ENCODE results near the gene TAS1R2. TPM values are rescaled to one million over a fixed set of nuclear protein-coding genes. Genes with fewer than 3 reads are reported as not detected.
A peak's percentile ranks its signal among the peaks of the same experiment; 100 is the strongest.

Gene TAS1R2
- total and polyA plus RNA-seq, 2 of the 8 experiments (the other 6 are each of a cell fraction or from before 2014, with no cell fraction given), result not detected

GRCh38 chr1:18819986-18820790 is 39.3 kb downstream of the TAS1R2 start:
- Histone ChIP-seq H3K56ac (replicated peaks; ENCODE audit: insufficient read length, low read depth, low read length) (no peak overlapping the region), H3K79me1 (ENCODE audit: low read depth, low read length) (no peaks in the 10 kb centered on the region), H3K4me2 (ENCODE audit: insufficient read depth in 1 of 2, low read depth in 2 of 2, low read length in 2 of 2) (no peak overlapping the region), H2AFZ (ENCODE audit: low read length) (no peak overlapping the region), H2BK20ac (ENCODE audit: low read length) (peak overlapping the region; percentile 72; the same call in 1 of the 2 replicates), H3K4me3 (ENCODE audit: extremely low read depth in 1 of 4, insufficient read depth in 2 of 4, low read depth in 3 of 4, low read length in 4 of 4) (no peak overlapping the region), H3K4me1 (replicated peaks in 1 of 4; ENCODE audit: control insufficient read depth in 3 of 4, insufficient read depth in 4 of 4, low read length in 3 of 4) (peaks cover 3 to 10% (median 5%) of the 10 kb centered on the region in 4 experiments; a peak in 5 of 7 replicates), H3K36me3 (ENCODE audit: control insufficient read depth in 2 of 4, insufficient read depth in 4 of 4, low read length in 3 of 4) (no peaks in the 10 kb centered on the region), H4K8ac (ENCODE audit: extremely low read depth, insufficient read depth, low read length) (no peak overlapping the region), H3K9ac (replicated peaks in 1 of 4; ENCODE audit: extremely low read depth in 1 of 4, low read depth in 3 of 4, low read length in 3 of 4) (no peak overlapping the region), H2BK12ac (ENCODE audit: low read depth, low read length) (peak overlapping the region; percentile 81; the same call in 1 of the 2 replicates), H4K20me1 (replicated peaks in 1 of 2; ENCODE audit: control insufficient read depth in 1 of 2, insufficient read depth in 2 of 2, low read length in 2 of 2) (peaks cover 0 to 4% of the 10 kb centered on the region in 2 experiments), H2BK5ac (ENCODE audit: low read depth, low read length) (no peak overlapping the region), H4K5ac (ENCODE audit: insufficient read length, low read depth, low read length) (no peak overlapping the region), H3K9me3 (ENCODE audit: insufficient read depth in 2 of 2, low read depth in 1 of 2, low read length in 1 of 2) (no peaks in the 10 kb centered on the region), H3K18ac (ENCODE audit: extremely low read depth, low read length) (no peak overlapping the region), H3K27me3 (replicated peaks in 1 of 4; ENCODE audit: control insufficient read depth in 3 of 4, extremely low read depth in 1 of 4, insufficient read depth in 3 of 4, low read length in 3 of 4) (peaks cover 0 to 19% (median 15%) of the 10 kb centered on the region in 4 experiments; a peak in 6 of 7 replicates), H3K27ac (ENCODE audit: low read depth, low read length) (no peak overlapping the region), H3K79me2 (ENCODE audit: control insufficient read depth in 1 of 2, insufficient read depth in 2 of 2, low read length in 2 of 2) (no peaks in the 10 kb centered on the region), H3K4ac (replicated peaks; ENCODE audit: insufficient read length, low read depth, low read length) (peak overlapping the region; percentile 13), H2BK15ac (ENCODE audit: low read length) (peak overlapping the region; percentile 81; the same call in 1 of the 2 replicates), H3K23me2 (ENCODE audit: low read depth, low read length) (peaks cover 3% of the 10 kb centered on the region; the same call in 1 of the 2 replicates), H3K23ac (ENCODE audit: insufficient read length) (no peak overlapping the region), H2BK120ac (replicated peaks; ENCODE audit: low read depth, low read length) (no peak overlapping the region), H4K91ac (replicated peaks; ENCODE audit: insufficient read length, low read length) (peak overlapping the region; percentile 75), H3K14ac (ENCODE audit: insufficient read length) (no peak overlapping the region), H2AK5ac (ENCODE audit: low read depth, low read length) (peak overlapping the region; percentile 9; the same call in 1 of the 2 replicates)
- 82% methylated on average over 37 of the region's 38 CpGs; no CpG with 5 or more reads in 1 of the 2 experiments for WGBS, 2 experiments (ENCODE audit: extremely low coverage in 1 of 2, insufficient coverage in 1 of 2, insufficient read length in 1 of 2, insufficient replicate concordance in 2 of 2, low coverage in 1 of 2, low lambda C conversion rate in 2 of 2, missing lambda C conversion rate in 1 of 2)
- CTCF ChIA-PET (ENCODE audit: partially characterized antibody), result interaction anchor here (0.6 to 9.2 kb wide), 34 partner anchors 8 to 1730 kb away, joined by 3 to 132 read pairs (median 4); no protein-coding TSS in a partner anchor
- DNase-seq (ENCODE audit: low read depth in 1 of 2, low spot score in 2 of 2) (no peak), FAIRE-seq (no peak)
- TF ChIP-seq SIN3A (conservative IDR thresholded peaks at IDR 0.05 in 1 of 2, IDR thresholded peaks at IDR 0.05 in 1 of 2; ENCODE audit: low read depth in 1 of 2, low read length in 2 of 2) (no peak), NANOG (IDR thresholded peaks at IDR 0.05; ENCODE audit: insufficient read depth, low read depth, low read length, poor library complexity, severe bottlenecking) (no peak)
- POLR2A ChIA-PET (ENCODE audit: partially characterized antibody), result interaction anchor here (1.4 kb wide), 1 partner anchor 223 kb away, joined by 3 read pairs; no protein-coding TSS in a partner anchor
